Adrenal gland (tissue), 12 donors: ENCODE data around the gene PRR7. TPM values are rescaled to one million over a fixed set of nuclear protein-coding genes. Genes with fewer than 3 reads are reported as not detected.
"Not testable (repeated sequence)": the region's sequence is repeated elsewhere in the genome, so short reads cannot be mapped to it uniquely, and the experiment has no call there.

Experiments used
- DNase-seq, 7 donors: peaks; one replicate each; pipeline ENCODE4 v3.0.0-alpha.2; 2019 to 2020
- H3K27ac ChIP-seq, 5 donors: fragments of 200-600 bp; sonication (generic) in 4 of 5; 1 replicate in 3 of 5; 2 replicates in 2 of 5; pipeline versions ENCODE4 v1.5.1 to v1.8.0; 2016 to 2020; ENCODE audit warnings: mild to moderate bottlenecking in 1 of 5
- H3K27me3 ChIP-seq: fragments of 200-600 bp; 2 replicates; pipeline ENCODE4 v1.8.0; 2021
- H3K36me3 ChIP-seq, 2 donors: fragments of 200-600 bp; replicated peaks in 1 of 2; 1 replicate in 1 of 2; 2 replicates in 1 of 2; pipeline versions ENCODE4 v1.5.1 to v1.8.0; 2018 to 2022
- H3K4me1 ChIP-seq, 2 donors: fragments of 200-600 bp; replicated peaks in 1 of 2; 1 replicate in 1 of 2; 2 replicates in 1 of 2; pipeline versions ENCODE4 v1.5.1 to v1.8.0; 2018 to 2021
- H3K4me3 ChIP-seq, 4 donors: fragments of 200-600 bp; sonication (generic) in 3 of 4; one replicate each; pipeline ENCODE4 v1.5.1; 2016 to 2018
- H3K9me3 ChIP-seq, 3 donors: fragments of 200-600 bp; sonication (generic) in 1 of 3; replicated peaks in 1 of 3; 1 replicate in 2 of 3; 2 replicates in 1 of 3; pipeline versions ENCODE4 v1.5.1 to v1.8.0; 2016 to 2021
- CTCF ChIP-seq, 6 experiments: fragments of 450-650 bp in 4 of 6; fragments of 200-600 bp in 2 of 6; sonication (generic) in 1 of 6; IDR thresholded peaks; 1 replicate in 5 of 6; 2 replicates in 1 of 6; pipeline versions ENCODE4 v1.5.1 to v1.8.0; 2016 to 2021; ENCODE audit warnings: antibody characterized with exemption in 6 of 6, mild to moderate bottlenecking in 2 of 6, moderate library complexity in 1 of 6
- POLR2A ChIP-seq, 2 donors: fragments of 450-650 bp; IDR thresholded peaks; one replicate each; pipeline ENCODE4 v1.6.1; 2017; ENCODE audit warnings: antibody characterized with exemption in 2 of 2, mild to moderate bottlenecking in 2 of 2, moderate library complexity in 1 of 2
- WGBS, 4 donors: extraction: QIAGEN DNeasy Blood & Tissue Kit in 2 of 4; methylation state at CpG; one replicate each; pipeline versions ENCODE4 v1.1.5 to v1.1.7; 2013 to 2017; 5-methylcytosine and 5-hydroxymethylcytosine counted together
- intact Hi-C, 2 donors: fragments of 100-400 bp; cut with DNase I; formaldehyde crosslinking; loops; one replicate each; pipeline versions ENCODE4 v1.14.1 to v1.15.0; 2022 to 2023
- polyA plus RNA-seq, 3 donors: library from polyadenylated mRNA; stranded (reverse); fragments of 200-250 nt in 2 of 3; fragments of 350-450 nt in 1 of 3; fragmentation: Illumina TruSeq in 1 of 3; extraction: RNeasy Lipid Tissue Mini Kit (QIAGEN cat#74804) in 1 of 3; gene quantifications; one replicate each; pipeline ENCODE4 v1.2.3, GENCODE V29; 2013 to 2014
- total RNA-seq, 9 donors: library from RNA; depleted of rRNA in 4 of 9; stranded (reverse); fragments of >200 nt in 4 of 9; fragments of 120-200 nt in 1 of 9; fragmentation: NEBNext Ultra II Directional in 1 of 9; extraction: Animal tissue kit (Norgen Biotek cat#: 25700) in 1 of 9; gene quantifications; one replicate each; pipeline versions ENCODE4 v1.1.0 to v1.2.4, GENCODE V29; 2013 to 2023
- donor health status: healthy with polysubstance abuse.
- donor health status: Bipolar disorder and iron deficiency.
- donor health status: DM: yes; HTN: yes; CAD: no.
- donor health status: DM: no; HTN: no; CAD: no.
- donor health status: DM: no; HTN: no; CAD: no.
- donor health status: DM: yes; HTN: yes; CAD: no.

The PRR7 gene
- total and polyA plus RNA-seq, 12 donors, result 0.55 to 13.5 (median 6.1) TPM; not detected in 1

DNA sequence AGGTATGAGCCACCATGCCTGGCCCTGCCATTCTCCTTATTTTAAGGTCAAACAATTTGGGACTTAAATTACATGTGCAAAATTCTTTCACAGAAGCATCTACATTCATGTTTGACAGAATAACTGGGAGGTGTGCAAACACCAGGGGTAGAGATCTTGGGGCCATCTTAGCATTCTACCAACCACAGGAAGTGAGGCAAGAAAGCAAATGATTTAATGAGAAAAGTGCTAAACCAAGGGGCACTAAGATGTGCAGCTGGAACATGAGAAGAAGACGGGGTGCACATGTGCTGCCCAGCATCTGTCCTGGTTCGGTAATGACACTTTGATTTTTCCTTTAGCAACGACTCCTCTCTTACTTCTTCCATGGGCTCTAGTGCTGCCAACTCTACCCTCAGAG is 36.0 kb upstream of the PRR7 start:
- no peaks in the 10 kb centered on the region for H3K9me3 ChIP-seq
- no peak overlapping the region for H3K4me3 ChIP-seq
- no peaks in the 10 kb centered on the region for H3K27me3 ChIP-seq
- H3K36me3 ChIP-seq, result no peaks in the 10 kb centered on the region
- H3K27ac ChIP-seq, result no peak overlapping the region
- H3K4me1 ChIP-seq, result no peaks in the 10 kb centered on the region
- no peak for DNase-seq
- intact Hi-C loops, result no loop called here
- no peak for TF ChIP-seq POLR2A (IDR thresholded peaks at IDR 0.05)
- no peak for TF ChIP-seq CTCF (IDR thresholded peaks at IDR 0.05)
- 72 to 82% (median 76%) methylated on average over 3 of the region's 3 CpGs for WGBS, 4 donors

DNA sequence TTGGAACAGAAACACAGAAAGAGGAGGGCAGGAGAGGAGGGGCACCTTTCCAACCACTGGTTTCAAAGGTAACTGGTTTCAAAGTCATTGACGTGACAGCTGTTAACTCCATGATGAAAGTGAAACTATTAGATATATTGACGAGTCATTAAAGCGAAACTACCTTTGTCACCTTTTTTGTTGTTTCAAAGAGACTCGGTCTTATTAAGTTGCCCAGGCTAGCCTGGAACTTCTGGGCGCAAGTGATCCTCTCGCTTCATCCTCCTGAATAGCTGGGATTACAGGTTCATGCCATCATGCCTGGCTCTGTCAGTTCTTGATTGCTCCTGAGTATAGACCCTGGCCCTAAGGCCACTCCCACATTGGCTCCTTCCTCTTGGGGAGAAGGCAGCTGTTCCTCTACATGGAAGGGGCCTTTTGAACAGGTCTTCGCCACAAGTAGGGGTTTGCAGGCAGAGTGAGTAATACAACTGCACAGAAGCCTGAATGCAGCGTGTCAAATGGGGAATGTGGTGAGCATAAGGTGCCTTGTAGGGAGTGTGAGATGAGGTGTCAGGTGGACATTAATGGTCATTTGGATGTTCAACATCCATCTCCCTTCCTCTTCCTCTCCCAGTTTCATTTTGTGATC is 33.9 kb upstream of the PRR7 start:
- Histone ChIP-seq H3K36me3 (no peaks in the 10 kb centered on the region), H3K27me3 (no peaks in the 10 kb centered on the region), H3K27ac (no peak overlapping the region), H3K4me3 (no peak overlapping the region), H3K9me3 (no peaks in the 10 kb centered on the region), H3K4me1 (no peaks in the 10 kb centered on the region)
- 80 to 84% (median 81%) methylated on average over 8 of the region's 8 CpGs for WGBS, 4 donors
- TF ChIP-seq CTCF (IDR thresholded peaks at IDR 0.05), result no peak
- TF ChIP-seq POLR2A (IDR thresholded peaks at IDR 0.05), result no peak
- intact Hi-C loops, result no loop called here
- no peak for DNase-seq

DNA sequence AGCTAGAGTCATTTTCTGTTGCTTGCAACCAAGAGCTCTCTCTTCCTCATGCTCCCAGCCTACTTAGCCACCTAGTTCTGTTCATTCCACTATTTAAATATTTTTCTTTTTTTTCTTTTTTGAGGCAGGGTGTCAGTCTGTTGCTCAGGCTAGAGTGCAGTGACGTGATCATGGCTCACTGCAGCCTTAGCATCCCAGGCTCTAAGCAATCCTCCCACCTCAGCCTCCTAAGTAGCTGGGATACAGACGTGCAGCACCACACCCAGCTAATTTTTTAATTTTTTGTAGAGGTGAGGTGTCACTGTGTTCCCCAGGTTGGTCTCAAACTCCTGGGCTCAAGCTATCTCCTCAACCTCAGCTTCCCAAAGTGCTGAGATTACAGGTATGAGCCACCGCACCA is 32.1 kb upstream of the PRR7 start:
- Histone ChIP-seq H3K9me3 (no peaks in the 10 kb centered on the region), H3K27me3 (no peaks in the 10 kb centered on the region), H3K4me3 (no peak overlapping the region), H3K27ac (no peak overlapping the region), H3K4me1 (no peaks in the 10 kb centered on the region), H3K36me3 (no peaks in the 10 kb centered on the region)
- DNase-seq, result no peak
- WGBS, 4 donors, result 73 to 78% (median 75%) methylated on average over 3 of the region's 3 CpGs
- intact Hi-C loops, result no loop called here
- no peak for TF ChIP-seq POLR2A (IDR thresholded peaks at IDR 0.05)
- no peak for TF ChIP-seq CTCF (IDR thresholded peaks at IDR 0.05)

GRCh38 chr5:177417081-177417480 is 29.5 kb upstream of the PRR7 start:
- intact Hi-C loops, DNase-seq, H3K4me3 ChIP-seq, H3K9me3 ChIP-seq, H3K27ac ChIP-seq, H3K27me3 ChIP-seq, H3K4me1 ChIP-seq, H3K36me3 ChIP-seq: not testable (repeated sequence)
- 70 to 82% (median 80%) methylated on average over 6 of the region's 6 CpGs for WGBS, 4 donors

DNA sequence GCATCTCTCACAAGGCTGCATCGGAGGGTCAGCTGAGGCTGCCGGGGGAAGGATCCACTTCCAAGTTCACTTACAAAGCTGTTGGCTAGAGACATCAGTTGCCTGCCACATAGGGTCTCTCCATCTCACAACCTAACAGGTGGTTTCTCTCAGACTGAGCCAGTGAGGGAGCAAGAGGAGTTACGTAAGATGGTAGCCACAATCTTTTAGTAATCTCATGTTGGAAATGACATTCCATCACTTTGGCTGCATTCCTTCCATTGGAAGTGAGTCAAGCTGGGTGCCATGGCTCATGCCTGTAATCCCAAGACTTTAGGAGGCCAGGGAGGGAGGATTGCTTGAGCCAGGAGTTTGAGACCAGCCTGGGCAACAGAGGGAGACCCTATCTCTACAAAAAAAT is 27.6 kb upstream of the PRR7 start:
- Histone ChIP-seq H3K36me3 (no peaks in the 10 kb centered on the region), H3K27me3 (no peaks in the 10 kb centered on the region), H3K4me1 (no peaks in the 10 kb centered on the region), H3K4me3 (no peak overlapping the region), H3K9me3 (no peaks in the 10 kb centered on the region), H3K27ac (no peak overlapping the region)
- intact Hi-C loops, result no loop called here
- 74 to 86% (median 81%) methylated on average over 3 of the region's 3 CpGs for WGBS, 4 donors
- TF ChIP-seq CTCF (IDR thresholded peaks at IDR 0.05), result no peak
- no peak for TF ChIP-seq POLR2A (IDR thresholded peaks at IDR 0.05)
- DNase-seq, result no peak

GRCh38 chr5:177420472-177420871 is 26.1 kb upstream of the PRR7 start:
- H3K9me3 ChIP-seq, H3K4me3 ChIP-seq, DNase-seq, H3K27ac ChIP-seq, intact Hi-C loops, H3K27me3 ChIP-seq, H3K36me3 ChIP-seq, H3K4me1 ChIP-seq: not testable (repeated sequence)
- 61 to 77% (median 63%) methylated on average over 7 of the region's 7 CpGs for WGBS, 4 donors
